ENCODE results near the gene CFAP157.

Gene CFAP157

GRCh38 chr9:127734747-127735529 lies 28.1 kb downstream of the CFAP157 start, which contains the start of gene TOR2A:
Gene TOR2A, minus strand, starts transcription at chr9:127735294. Its CDS starts 24 bp downstream, at chr9:127735270.
- Mint-ChIP-seq H3K4me3 (peak within 1 kb of the TSS; percentile 89), H3K36me3 (no peaks in the 10 kb centered on the region), H3K27ac (peak within 1 kb of the TSS; percentile 89)

DNA sequence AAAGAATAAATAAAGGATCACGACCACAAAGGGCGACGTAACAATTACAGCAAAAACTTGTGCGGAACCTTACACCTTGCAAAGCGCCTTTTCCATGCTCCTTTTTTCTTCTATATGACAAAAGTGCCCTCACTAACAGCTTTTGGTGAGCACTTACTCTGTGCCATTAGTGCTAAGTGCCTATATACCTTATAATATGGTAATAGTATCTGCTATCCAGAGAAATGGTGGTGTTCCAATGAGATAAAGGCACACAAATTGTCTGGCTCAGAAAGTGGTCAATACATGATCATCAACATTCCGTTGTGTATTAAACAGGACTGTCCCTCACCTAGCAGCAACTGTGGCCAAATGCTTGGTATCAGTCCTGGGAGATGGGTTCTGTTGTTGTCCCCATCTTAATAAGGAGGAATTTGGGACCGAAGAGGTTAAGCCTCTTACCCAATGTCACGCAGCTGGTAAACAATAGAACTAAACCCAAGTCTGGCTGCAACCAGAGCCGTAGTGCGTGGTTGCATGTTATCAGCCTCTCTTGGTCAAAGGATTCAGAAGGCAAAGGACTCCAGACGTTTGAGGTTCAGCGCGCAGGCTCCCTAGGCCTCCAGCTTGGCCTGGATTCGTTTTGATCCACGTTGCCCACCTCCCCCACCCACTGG lies 28.9 kb downstream of the CFAP157 start:
- H3K4me3 Mint-ChIP-seq: peak overlapping the region; percentile 89
- peak overlapping the region; percentile 89 for H3K27ac Mint-ChIP-seq
- H3K36me3 Mint-ChIP-seq: no peaks in the 10 kb centered on the region
- no peaks in the 10 kb centered on the region for H3K27me3 Mint-ChIP-seq
- H3K9me3 Mint-ChIP-seq: no peaks in the 10 kb centered on the region
- H3K4me1 Mint-ChIP-seq: peaks cover 13% of the 10 kb centered on the region

More at GRCh38 chr9:127734747-127735529, 28.1 kb downstream of the CFAP157 start, which contains the start of gene TOR2A:
- Mint-ChIP-seq H3K4me1 (peaks cover 13% of the 10 kb centered on the region), H3K9me3 (no peaks in the 10 kb centered on the region), H3K27me3 (no peaks in the 10 kb centered on the region)

- Mint-ChIP-seq H3K4me3 (no peak overlapping the region), H3K9me3 (no peaks in the 10 kb centered on the region), H3K27ac (no peak overlapping the region), H3K27me3 (no peaks in the 10 kb centered on the region), H3K36me3 (peaks cover 1% of the 10 kb centered on the region), H3K4me1 (peaks cover 11% of the 10 kb centered on the region)
Observed at GRCh38 chr9:127738666-127739065, 31.9 kb downstream of the CFAP157 start.

DNA sequence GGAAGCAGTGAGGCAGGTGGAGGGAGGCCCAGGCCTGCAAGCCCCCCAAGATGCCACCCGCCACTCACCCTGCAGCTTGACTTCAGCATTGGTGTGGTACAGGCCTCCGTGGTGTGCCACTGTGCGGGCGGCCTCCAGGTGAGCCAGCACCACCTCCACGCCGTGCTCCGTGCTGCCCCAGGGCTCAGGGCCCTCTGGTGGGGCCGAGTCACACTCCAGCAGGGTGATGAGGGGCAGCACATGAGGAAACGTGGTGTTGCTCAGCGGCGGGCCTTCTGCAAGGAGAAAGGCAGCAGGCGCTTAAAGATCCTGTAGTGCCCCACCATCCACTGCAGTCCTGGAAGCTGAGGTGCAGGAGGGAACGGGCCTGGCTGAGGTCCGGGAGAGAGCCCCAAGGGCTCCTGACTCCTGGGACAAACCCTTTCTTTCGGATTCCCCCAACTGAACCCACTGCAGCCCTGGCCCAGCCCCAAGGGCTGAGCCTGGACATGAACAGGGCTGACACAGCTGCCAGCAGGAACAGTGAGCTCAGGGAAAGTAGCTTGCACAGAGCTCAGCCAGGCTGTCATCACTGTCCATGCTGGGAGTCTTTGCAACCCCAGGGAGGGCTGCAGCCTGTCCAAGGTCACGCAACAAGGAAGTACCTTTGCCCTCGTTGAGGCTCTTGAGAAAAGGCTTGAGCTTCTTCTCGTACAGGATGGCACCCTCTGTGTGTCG lies 33.0 kb downstream of the CFAP157 start:
- Mint-ChIP-seq H3K4me1 (peaks cover 5% of the 10 kb centered on the region), H3K4me3 (no peak overlapping the region), H3K27me3 (no peaks in the 10 kb centered on the region), H3K27ac (no peak overlapping the region), H3K36me3 (peaks cover 1% of the 10 kb centered on the region), H3K9me3 (no peaks in the 10 kb centered on the region)

- Mint-ChIP-seq H3K27me3 (no peaks in the 10 kb centered on the region), H3K36me3 (peaks cover 1% of the 10 kb centered on the region), H3K4me1 (peaks cover 4% of the 10 kb centered on the region), H3K9me3 (no peaks in the 10 kb centered on the region), H3K27ac (no peak overlapping the region), H3K4me3 (no peak overlapping the region)
Observed at GRCh38 chr9:127741831-127742434, 35.1 kb downstream of the CFAP157 start.

- H3K27ac Mint-ChIP-seq: no peak overlapping the region
Observed at GRCh38 chr9:127742435-127743088, 35.8 kb downstream of the CFAP157 start.

DNA sequence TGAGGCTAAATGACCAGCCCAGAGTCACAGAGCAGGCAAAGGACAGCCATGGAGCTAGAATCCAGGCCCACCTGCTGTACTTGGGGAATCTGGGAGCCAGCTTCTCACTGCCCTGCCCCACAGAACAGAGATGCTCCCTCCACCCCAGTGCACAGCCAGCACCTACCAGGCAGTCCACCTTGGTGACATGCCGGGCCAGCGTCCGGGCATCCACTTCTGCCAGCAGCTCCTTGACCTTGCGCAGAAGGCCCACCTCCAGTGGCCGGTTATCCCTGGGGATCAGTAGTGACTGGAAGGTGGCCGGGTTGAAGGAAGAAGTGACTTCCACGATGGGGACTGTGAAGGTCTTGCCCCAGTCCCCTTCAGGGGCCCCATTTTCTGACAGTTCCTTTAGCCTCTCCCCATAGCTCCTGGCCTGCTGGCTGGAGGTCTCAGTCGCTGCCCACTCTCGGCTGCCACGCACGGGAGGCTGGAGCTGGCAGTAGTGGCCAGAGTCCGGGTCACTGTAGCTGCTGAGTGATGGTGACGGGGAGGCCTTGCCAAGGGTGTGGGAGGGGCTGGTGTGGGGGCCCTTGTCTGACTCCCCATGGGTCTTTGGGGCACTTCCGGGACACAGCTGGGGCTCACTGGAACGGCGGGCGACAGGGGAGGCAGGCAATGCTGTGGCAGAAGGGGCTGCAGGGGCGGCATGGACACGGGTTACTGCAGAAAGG lies 37.8 kb downstream of the CFAP157 start:
- H3K36me3 Mint-ChIP-seq: peaks cover 1% of the 10 kb centered on the region
- peaks cover 12% of the 10 kb centered on the region for H3K4me1 Mint-ChIP-seq
- no peak overlapping the region for H3K4me3 Mint-ChIP-seq
- no peak overlapping the region for H3K27ac Mint-ChIP-seq
- H3K27me3 Mint-ChIP-seq: no peaks in the 10 kb centered on the region
- no peaks in the 10 kb centered on the region for H3K9me3 Mint-ChIP-seq

More at GRCh38 chr9:127742435-127743088, 35.8 kb downstream of the CFAP157 start:
- Mint-ChIP-seq H3K4me1 (peaks cover 8% of the 10 kb centered on the region), H3K4me3 (no peak overlapping the region), H3K9me3 (no peaks in the 10 kb centered on the region), H3K27me3 (no peaks in the 10 kb centered on the region), H3K36me3 (peaks cover 1% of the 10 kb centered on the region)

DNA sequence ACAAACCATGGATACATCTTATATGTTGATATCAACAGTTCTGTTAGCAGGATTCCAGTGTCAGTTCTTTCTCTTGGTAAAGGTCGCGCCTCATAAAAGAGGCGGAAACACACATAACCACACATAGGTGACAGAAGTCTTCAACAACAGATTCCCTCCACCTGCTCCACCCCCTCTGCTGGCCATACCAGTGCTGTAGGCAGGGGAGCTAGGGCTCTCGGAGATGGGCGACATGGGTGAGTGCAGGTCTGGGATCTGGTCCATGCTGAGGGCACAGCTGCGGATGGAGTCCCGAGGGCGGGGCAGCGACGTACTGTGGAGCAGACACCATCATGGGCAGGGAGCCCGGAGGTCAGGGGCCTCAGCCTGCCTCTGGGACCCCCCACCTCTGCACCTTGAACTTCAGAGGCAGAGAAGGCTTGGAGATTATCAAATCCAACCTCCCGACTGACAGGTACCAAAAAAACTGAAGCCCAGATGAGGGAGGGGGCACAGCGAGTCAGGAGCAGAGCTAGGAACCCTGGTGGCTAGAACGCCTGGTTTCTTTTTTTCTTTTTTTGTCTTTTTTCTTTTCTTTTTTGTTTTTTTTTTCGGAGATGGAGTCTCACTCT lies 40.3 kb downstream of the CFAP157 start:
- no peaks in the 10 kb centered on the region for H3K36me3 Mint-ChIP-seq
- H3K9me3 Mint-ChIP-seq: no peaks in the 10 kb centered on the region
- H3K27me3 Mint-ChIP-seq: no peaks in the 10 kb centered on the region
- peaks cover 17% of the 10 kb centered on the region for H3K4me1 Mint-ChIP-seq
- H3K27ac Mint-ChIP-seq: no peak overlapping the region
- peak overlapping the region; percentile 47 for H3K4me3 Mint-ChIP-seq

GRCh38 chr9:127749090-127749787 lies 42.5 kb downstream of the CFAP157 start:
- Mint-ChIP-seq H3K27me3 (no peaks in the 10 kb centered on the region), H3K9me3 (no peaks in the 10 kb centered on the region), H3K4me3 (no peak overlapping the region), H3K36me3 (no peaks in the 10 kb centered on the region), H3K4me1 (peaks cover 25% of the 10 kb centered on the region), H3K27ac (no peak overlapping the region)

GRCh38 chr9:127751269-127752054 lies 44.7 kb downstream of the CFAP157 start:
- Mint-ChIP-seq H3K4me1 (peaks cover 25% of the 10 kb centered on the region), H3K27me3 (no peaks in the 10 kb centered on the region), H3K9me3 (no peaks in the 10 kb centered on the region), H3K36me3 (no peaks in the 10 kb centered on the region), H3K27ac (peak overlapping the region; percentile 27), H3K4me3 (no peak overlapping the region)

GRCh38 chr9:127753148-127753547 lies 46.4 kb downstream of the CFAP157 start:
- Mint-ChIP-seq H3K27me3 (no peaks in the 10 kb centered on the region), H3K9me3 (no peaks in the 10 kb centered on the region), H3K27ac (no peak overlapping the region), H3K36me3 (no peaks in the 10 kb centered on the region), H3K4me1 (peaks cover 13% of the 10 kb centered on the region), H3K4me3 (no peak overlapping the region)

GRCh38 chr9:127753622-127754021 lies 46.8 kb downstream of the CFAP157 start:
- H3K9me3 Mint-ChIP-seq: no peaks in the 10 kb centered on the region
- no peaks in the 10 kb centered on the region for H3K27me3 Mint-ChIP-seq
- no peak overlapping the region for H3K27ac Mint-ChIP-seq
- H3K36me3 Mint-ChIP-seq: peaks cover under 1% of the 10 kb centered on the region
- no peak overlapping the region for H3K4me3 Mint-ChIP-seq
- H3K4me1 Mint-ChIP-seq: peaks cover 16% of the 10 kb centered on the region

Data from activated naive CD4-positive, alpha-beta T cell treated with anti-CD3 and anti-CD28 coated beads, Interleukin-2, amount 50 U/mL, for 24 hours (primary cell).